MM.1S (cell line): ENCODE data around the gene CTDSP2.

Experiments used
- DNase-seq: peaks from one replicate; pipeline ENCODE4 v3.0.0-alpha.2; 2015
- H2AFZ ChIP-seq: fragments of 300-600 bp; sonication (generic); 2 replicates; pipeline ENCODE4 v1.6.0; 2016; ENCODE audit warnings: antibody characterized with exemption, low read length
- H3F3A ChIP-seq: fragments of 300-600 bp; sonication (generic); 2 replicates; pipeline ENCODE4 v1.6.1; 2016; ENCODE audit warnings: mild to moderate bottlenecking, antibody characterized with exemption, low read length, moderate library complexity, mixed read lengths; ENCODE audit not compliant: insufficient read depth
- H3K27ac ChIP-seq: fragments of 300-600 bp; sonication (generic); 2 replicates; pipeline ENCODE4 v1.5.1; 2016; ENCODE audit warnings: mild to moderate bottlenecking, low read length
- H3K27me3 ChIP-seq: fragments of 300-600 bp; sonication (generic); replicated peaks from 2 replicates; pipeline ENCODE4 v1.6.0; 2016; ENCODE audit warnings: low read length; ENCODE audit not compliant: insufficient read depth
- H3K36me3 ChIP-seq: fragments of 300-600 bp; sonication (generic); replicated peaks from 2 replicates; pipeline ENCODE4 v1.6.1; 2016; ENCODE audit warnings: mild to moderate bottlenecking, low read length, mixed read lengths; ENCODE audit not compliant: insufficient read depth
- H3K4me1 ChIP-seq: fragments of 300-600 bp; sonication (generic); 2 replicates; pipeline ENCODE4 v1.6.1; 2016; ENCODE audit warnings: low read length, mixed read lengths
- H3K4me2 ChIP-seq: fragments of 300-600 bp; sonication (generic); 2 replicates; pipeline ENCODE4 v1.6.0; 2016; ENCODE audit warnings: low read depth, low read length
- H3K4me3 ChIP-seq: fragments of 300-600 bp; sonication (generic); 2 replicates; pipeline ENCODE4 v1.5.1; 2016; ENCODE audit warnings: low read length, mixed read lengths
- H3K79me2 ChIP-seq: fragments of 300-600 bp; sonication (generic); 2 replicates; pipeline ENCODE4 v1.6.1; 2016; ENCODE audit warnings: mixed run types, low read length, mixed read lengths
- H3K9ac ChIP-seq: fragments of 300-600 bp; sonication (generic); 2 replicates; pipeline ENCODE4 v1.6.1; 2016; ENCODE audit warnings: low read length, mixed read lengths
- H3K9me2 ChIP-seq: fragments of 300-600 bp; sonication (generic); replicated peaks from 2 replicates; pipeline ENCODE4 v1.6.1; 2016; ENCODE audit warnings: mild to moderate bottlenecking, low read length, mixed read lengths; ENCODE audit not compliant: insufficient read depth
- H3K9me3 ChIP-seq: fragments of 300-600 bp; sonication (generic); replicated peaks from 2 replicates; pipeline ENCODE4 v1.6.1; 2016; ENCODE audit warnings: mild to moderate bottlenecking, low read length, mixed read lengths; ENCODE audit not compliant: insufficient read depth
- H4K20me1 ChIP-seq: fragments of 300-600 bp; sonication (generic); 2 replicates; pipeline ENCODE4 v1.6.1; 2016; ENCODE audit warnings: mild to moderate bottlenecking, low read length, moderate library complexity, mixed read lengths; ENCODE audit not compliant: insufficient read depth
- EZH2 ChIP-seq: fragments of 300-600 bp; sonication (generic); optimal IDR thresholded peaks from 2 replicates; pipeline ENCODE3; 2017; ENCODE audit warnings: low read depth, mild to moderate bottlenecking, antibody characterized with exemption, low read length, mixed read lengths
- EZH2phosphoT487 ChIP-seq: fragments of 300-600 bp; sonication (generic); IDR thresholded peaks from 2 replicates; pipeline ENCODE4 v1.6.1; 2018; ENCODE audit warnings: antibody characterized with exemption, low read length
- TF ChIP-seq, protein P1 (sequence below): fragments of 300-600 bp; sonication (generic); IDR thresholded peaks from 2 replicates; pipeline ENCODE4 v1.5.1; 2016; ENCODE audit warnings: antibody characterized with exemption, low read length, mixed read lengths

The CTDSP2 gene

DNA sequence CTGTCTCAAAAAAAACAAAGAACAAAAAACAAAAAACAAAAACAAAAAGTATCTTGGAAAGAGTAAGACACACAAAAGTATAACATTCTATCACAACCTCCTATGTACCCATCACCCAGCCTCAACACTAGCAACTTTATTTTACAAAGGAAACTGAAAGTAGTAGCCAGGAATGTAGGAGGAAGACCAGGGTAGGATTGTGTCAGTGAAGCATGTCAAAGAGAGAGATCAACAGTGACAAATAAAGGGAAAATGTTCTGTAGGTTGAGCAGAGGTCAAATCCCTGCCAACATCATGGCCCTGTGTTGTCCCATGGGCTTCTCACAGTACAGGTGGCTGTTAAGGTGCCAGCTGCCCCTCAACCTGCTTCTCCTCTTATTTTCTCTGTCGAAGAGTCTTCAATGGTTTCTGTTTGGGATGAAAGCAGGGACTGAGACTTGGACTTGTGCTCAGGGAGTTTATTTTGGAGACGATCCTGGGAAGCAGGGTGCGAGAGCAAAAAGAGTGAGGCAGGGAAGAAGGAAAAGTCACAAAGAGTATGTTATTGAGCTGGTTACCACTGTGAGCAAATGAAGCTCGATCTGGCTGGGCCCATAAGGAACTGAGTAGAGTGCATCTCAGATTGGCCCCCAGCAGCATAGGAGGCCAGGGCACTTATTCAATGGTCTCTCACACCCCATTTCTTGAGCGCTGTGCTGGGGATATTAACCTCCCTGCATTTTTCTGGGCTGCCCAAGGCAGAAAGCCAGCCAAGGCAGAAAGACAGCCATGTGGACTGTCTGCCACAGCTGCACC is 29.4 kb upstream of the CTDSP2 start:
- H3K27ac ChIP-seq, result no peak overlapping the region
- H3K4me1 ChIP-seq, result peaks cover 10% of the 10 kb centered on the region; the same call in 1 of the 2 replicates
- H3K27me3 ChIP-seq, result no peaks in the 10 kb centered on the region
- DNase-seq, result no peak
- no peak overlapping the region for H3K4me3 ChIP-seq
- H3K79me2 ChIP-seq, result no peaks in the 10 kb centered on the region
- no peaks in the 10 kb centered on the region for H3K9me3 ChIP-seq
- TF ChIP-seq, protein P1, sequence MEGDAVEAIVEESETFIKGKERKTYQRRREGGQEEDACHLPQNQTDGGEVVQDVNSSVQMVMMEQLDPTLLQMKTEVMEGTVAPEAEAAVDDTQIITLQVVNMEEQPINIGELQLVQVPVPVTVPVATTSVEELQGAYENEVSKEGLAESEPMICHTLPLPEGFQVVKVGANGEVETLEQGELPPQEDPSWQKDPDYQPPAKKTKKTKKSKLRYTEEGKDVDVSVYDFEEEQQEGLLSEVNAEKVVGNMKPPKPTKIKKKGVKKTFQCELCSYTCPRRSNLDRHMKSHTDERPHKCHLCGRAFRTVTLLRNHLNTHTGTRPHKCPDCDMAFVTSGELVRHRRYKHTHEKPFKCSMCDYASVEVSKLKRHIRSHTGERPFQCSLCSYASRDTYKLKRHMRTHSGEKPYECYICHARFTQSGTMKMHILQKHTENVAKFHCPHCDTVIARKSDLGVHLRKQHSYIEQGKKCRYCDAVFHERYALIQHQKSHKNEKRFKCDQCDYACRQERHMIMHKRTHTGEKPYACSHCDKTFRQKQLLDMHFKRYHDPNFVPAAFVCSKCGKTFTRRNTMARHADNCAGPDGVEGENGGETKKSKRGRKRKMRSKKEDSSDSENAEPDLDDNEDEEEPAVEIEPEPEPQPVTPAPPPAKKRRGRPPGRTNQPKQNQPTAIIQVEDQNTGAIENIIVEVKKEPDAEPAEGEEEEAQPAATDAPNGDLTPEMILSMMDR, result no peak
- no peak for TF ChIP-seq EZH2
- no peak for TF ChIP-seq EZH2phosphoT487
- peak overlapping the region; percentile 56 for H2AFZ ChIP-seq
- H3K9me2 ChIP-seq, result no peaks in the 10 kb centered on the region
- H3F3A ChIP-seq, result no peaks in the 10 kb centered on the region
- H4K20me1 ChIP-seq, result no peaks in the 10 kb centered on the region
- no peak overlapping the region for H3K9ac ChIP-seq
- H3K4me2 ChIP-seq, result peak overlapping the region; percentile 26; the same call in 1 of the 2 replicates
- no peaks in the 10 kb centered on the region for H3K36me3 ChIP-seq

DNA sequence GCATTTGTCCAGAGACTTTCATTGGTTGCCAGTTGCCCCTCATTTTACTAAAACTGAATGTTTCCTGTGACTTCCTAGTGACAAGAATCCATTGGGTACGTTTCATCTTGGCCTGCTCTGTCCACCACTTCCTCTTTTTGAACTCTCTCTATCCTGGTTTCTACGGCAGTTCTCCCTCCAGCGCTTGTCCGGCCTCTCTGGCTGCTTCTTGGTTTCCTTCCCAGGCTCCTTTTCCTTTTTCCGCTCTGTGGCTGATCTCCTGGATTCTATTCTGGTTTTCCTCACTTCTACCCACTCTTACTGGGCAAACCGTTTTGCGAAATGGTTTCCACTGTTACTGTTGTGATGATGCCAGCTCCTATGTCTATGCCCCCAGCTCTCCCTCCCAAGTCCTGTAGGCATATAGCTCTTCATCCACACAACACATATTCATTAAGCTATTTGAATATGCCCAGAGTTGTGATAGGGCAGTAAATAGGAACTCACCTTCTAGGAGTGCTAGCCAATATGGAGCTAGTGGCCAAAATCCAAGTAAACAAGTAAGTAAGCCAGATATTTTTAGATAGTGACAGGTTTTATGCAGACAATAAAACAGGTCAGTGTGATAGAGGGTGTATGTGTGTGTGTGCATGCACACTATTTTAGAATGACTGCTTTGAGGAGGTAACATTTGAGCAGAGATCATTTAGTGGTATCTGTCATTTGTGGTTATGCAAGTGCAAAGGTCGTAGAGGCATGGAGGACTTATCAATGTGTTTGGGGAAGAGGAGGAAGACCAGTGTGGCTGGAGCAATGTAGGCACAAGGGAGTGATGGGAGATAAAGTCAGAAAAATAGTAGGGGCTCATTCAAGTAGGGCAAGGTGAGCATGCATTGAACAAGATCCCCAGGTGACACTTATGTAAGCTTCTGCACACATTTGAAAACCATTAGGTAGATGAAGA is 27.9 kb upstream of the CTDSP2 start:
- no peak for DNase-seq
- H3K4me1 ChIP-seq, result peaks cover 10% of the 10 kb centered on the region; the same call in 1 of the 2 replicates

DNA sequence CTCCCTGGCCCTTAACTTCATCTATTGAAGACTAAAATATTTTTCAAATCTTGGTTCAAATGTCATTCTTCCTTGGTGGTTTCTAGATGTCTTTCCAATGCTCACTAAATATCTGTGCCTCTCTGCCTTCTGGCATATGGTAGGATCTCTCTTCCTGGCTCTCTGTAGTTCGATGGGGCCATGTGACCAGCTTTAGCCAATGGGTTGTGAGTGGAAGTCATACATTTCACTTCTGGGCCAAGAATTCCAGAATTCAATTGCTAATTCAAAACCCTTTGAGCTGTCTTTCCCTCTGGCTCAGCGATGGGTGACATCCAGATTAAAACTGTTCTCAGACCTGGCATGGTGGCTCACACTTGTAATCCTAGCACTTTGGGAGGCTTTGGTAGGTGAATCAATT is 25.8 kb upstream of the CTDSP2 start:
- Histone ChIP-seq H3K4me2 (no peak overlapping the region), H4K20me1 (no peaks in the 10 kb centered on the region), H3K4me1 (peaks cover 10% of the 10 kb centered on the region; the same call in 1 of the 2 replicates), H3K4me3 (no peak overlapping the region), H3K36me3 (no peaks in the 10 kb centered on the region), H3F3A (no peaks in the 10 kb centered on the region), H3K79me2 (no peaks in the 10 kb centered on the region), H3K9ac (no peak overlapping the region), H2AFZ (no peak overlapping the region), H3K9me3 (no peaks in the 10 kb centered on the region), H3K9me2 (no peaks in the 10 kb centered on the region), H3K27ac (no peak overlapping the region), H3K27me3 (no peaks in the 10 kb centered on the region)
- TF ChIP-seq EZH2, result no peak
- TF ChIP-seq, protein P1, result no peak
- TF ChIP-seq EZH2phosphoT487, result no peak
- DNase-seq, result no peak

More for the DNA sequence above, 27.9 kb upstream of the CTDSP2 start:
- Histone ChIP-seq H3K9me2 (no peaks in the 10 kb centered on the region), H3K4me3 (no peak overlapping the region), H3K9me3 (no peaks in the 10 kb centered on the region), H3K4me2 (no peak overlapping the region), H3K36me3 (no peaks in the 10 kb centered on the region), H2AFZ (no peak overlapping the region), H4K20me1 (no peaks in the 10 kb centered on the region), H3K27ac (no peak overlapping the region), H3F3A (no peaks in the 10 kb centered on the region), H3K9ac (no peak overlapping the region), H3K79me2 (no peaks in the 10 kb centered on the region), H3K27me3 (no peaks in the 10 kb centered on the region)
- TF ChIP-seq, protein P1, result no peak
- no peak for TF ChIP-seq EZH2phosphoT487
